A673 (cell line): ENCODE measurements around the gene C6orf15. TPM values are rescaled to one million over a fixed set of nuclear protein-coding genes. Genes with fewer than 3 reads are reported as not detected.

Source experiments
- BruUV-seq: library from RNA; stranded (reverse); fragments of 400-500 nt; replicated peaks from 2 replicates; lab custom pipeline; 2021; lab: Mats Ljungman, UMichigan
- CTCF ChIA-PET: fragments of 300-600 bp; sonication (Branson Sonifier 250); formaldehyde crosslinking; loops from one replicate; lab custom pipeline; 2022; ENCODE audit warnings: antibody characterized with exemption; lab: Charles Lee
- POLR2A ChIA-PET: fragments of 300-600 bp; sonication (Branson Sonifier 250); formaldehyde crosslinking; loops from one replicate; lab custom pipeline; 2022; ENCODE audit warnings: antibody characterized with exemption; ENCODE audit not compliant: low non-redundant PET; lab: Charles Lee
- DNase-seq: peaks from one replicate; pipeline ENCODE4 v3.0.0-alpha.2; 2015; ENCODE audit warnings: low spot score
- H3K27ac ChIP-seq: fragments of 200-600 bp; sonication (generic); 2 replicates; pipeline ENCODE4 v1.5.1; 2016; ENCODE audit warnings: mixed run types, low read depth, mild to moderate bottlenecking, mixed read lengths, antibody characterized with exemption, low read length; ENCODE audit not compliant: poor library complexity, severe bottlenecking
- H3K27me3 ChIP-seq: fragments of 200-600 bp; sonication (generic); replicated peaks from 2 replicates; pipeline ENCODE4 v1.6.1; 2017; ENCODE audit warnings: mixed run types, low read depth, mild to moderate bottlenecking, mixed read lengths, antibody characterized with exemption, low read length; ENCODE audit not compliant: insufficient read depth, poor library complexity
- H3K36me3 ChIP-seq: fragments of 200-600 bp; sonication (generic); 2 replicates; pipeline ENCODE4 v1.6.1; 2016; ENCODE audit warnings: mixed run types, mild to moderate bottlenecking, mixed read lengths, antibody characterized with exemption, low read length; ENCODE audit not compliant: insufficient read depth, poor library complexity, severe bottlenecking
- H3K4me1 ChIP-seq: fragments of 200-600 bp; sonication (generic); 2 replicates; pipeline ENCODE4 v1.6.1; 2017; ENCODE audit warnings: mixed run types, mild to moderate bottlenecking, mixed read lengths, antibody characterized with exemption, low read length; ENCODE audit not compliant: insufficient read depth, poor library complexity, severe bottlenecking
- H3K4me3 ChIP-seq: fragments of 200-600 bp; sonication (generic); 2 replicates; pipeline ENCODE4 v1.5.1; 2016; ENCODE audit warnings: low read depth, mixed run types, mild to moderate bottlenecking, mixed read lengths, low read length; ENCODE audit not compliant: poor library complexity, severe bottlenecking
- H3K9me3 ChIP-seq: fragments of 200-600 bp; sonication (generic); 2 replicates; pipeline ENCODE4 v1.6.1; 2016; ENCODE audit warnings: mixed run types, low read depth, mild to moderate bottlenecking, mixed read lengths, antibody characterized with exemption, low read length; ENCODE audit not compliant: poor library complexity, severe bottlenecking
- CTCF ChIP-seq: fragments of 300-800, 200-600 bp; sonication (generic); conservative IDR thresholded peaks from 2 replicates; pipeline ENCODE4 v1.5.1; 2017; ENCODE audit warnings: low read depth, mild to moderate bottlenecking, antibody characterized with exemption, low read length, moderate library complexity, mixed read lengths
- EZH2 ChIP-seq: fragments of 200-600 bp; sonication (generic); IDR thresholded peaks from 2 replicates; pipeline ENCODE4 v1.6.1; 2017; ENCODE audit warnings: borderline replicate concordance, low read depth, mild to moderate bottlenecking, mixed read lengths, antibody characterized with exemption, low read length; ENCODE audit not compliant: poor library complexity, severe bottlenecking
- intact Hi-C: fragments of 100-400 bp; cut with micrococcal nuclease; formaldehyde crosslinking; loops from one replicate; pipeline ENCODE4 v1.10.0; 2022; ENCODE audit not compliant: unreplicated experiment
- total RNA-seq: library from RNA; stranded (reverse); gene quantifications from 2 replicates; pipeline ENCODE4 v1.2.3, GENCODE V29; 2021

C6orf15 gene
- total RNA-seq, 1 experiment from 2014 or later, result not detected

- no peak for DNase-seq
- H3K27ac ChIP-seq, result no peak overlapping the region
- H3K4me3 ChIP-seq, result no peak overlapping the region
- H3K9me3 ChIP-seq, result no peaks in the 10 kb centered on the region
- H3K4me1 ChIP-seq, result peaks cover 9% of the 10 kb centered on the region
- H3K36me3 ChIP-seq, result no peaks in the 10 kb centered on the region
- TF ChIP-seq EZH2 (no peak), CTCF (no peak)
- intact Hi-C loops, result no loop called here
- POLR2A ChIA-PET, result no interaction called here
- BruUV-seq, result no TSS peak
- H3K27me3 ChIP-seq, result no peaks in the 10 kb centered on the region
- CTCF ChIA-PET, result no interaction called here
Observed at GRCh38 chr6:31121131-31121790, 8.9 kb upstream of the C6orf15 start.

- no TSS peak for BruUV-seq
Observed at GRCh38 chr6:31120151-31120915, 8.0 kb upstream of the C6orf15 start, which contains the start of gene CDSN. Gene CDSN (minus strand): TSS chr6:31120446. CDS start chr6:31120419, 27 bp downstream.

DNA sequence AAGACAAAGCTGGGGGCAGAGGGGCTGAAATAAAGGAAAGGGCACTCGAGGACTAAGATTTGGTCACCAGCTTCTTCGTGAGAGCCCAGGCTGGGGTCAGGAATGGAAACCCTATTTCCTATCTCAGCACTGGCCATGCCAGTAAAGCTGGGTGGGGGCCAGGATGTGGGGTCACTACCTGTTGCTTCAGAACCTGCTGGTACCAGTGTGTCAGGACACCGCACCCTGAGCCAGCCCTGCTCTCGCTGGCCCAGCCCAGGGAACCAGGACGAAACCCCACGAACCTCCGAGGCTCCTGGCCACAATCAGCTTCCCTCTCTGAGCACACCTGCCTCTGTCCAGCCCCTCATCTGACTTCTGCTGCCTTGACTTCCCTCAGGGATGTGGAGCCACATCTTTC lies 5.8 kb upstream of the C6orf15 start:
- H3K4me1 ChIP-seq, result peaks cover 6% of the 10 kb centered on the region
- no peak overlapping the region for H3K4me3 ChIP-seq
- H3K36me3 ChIP-seq, result no peaks in the 10 kb centered on the region
- CTCF ChIA-PET, result no interaction called here
- H3K27ac ChIP-seq, result no peak overlapping the region
- no TSS peak for BruUV-seq
- DNase-seq, result no peak
- no peaks in the 10 kb centered on the region for H3K27me3 ChIP-seq
- POLR2A ChIA-PET, result no interaction called here
- intact Hi-C loops, result no loop called here
- H3K9me3 ChIP-seq, result no peaks in the 10 kb centered on the region
- TF ChIP-seq EZH2 (no peak), CTCF (no peak)

More at GRCh38 chr6:31120151-31120915, 8.0 kb upstream of the C6orf15 start, which contains the start of gene CDSN:
- ChIA-PET CTCF (no interaction called here), POLR2A (no interaction called here)
- TF ChIP-seq CTCF (no peak), EZH2 (no peak)
- H3K27ac ChIP-seq, result no peak within 1 kb of the TSS
- intact Hi-C loops, result no loop called here
- H3K36me3 ChIP-seq, result no peaks in the 10 kb centered on the region
- DNase-seq, result no peak
- peaks cover 5% of the 10 kb centered on the region for H3K4me1 ChIP-seq
- H3K4me3 ChIP-seq, result no peak within 1 kb of the TSS
- H3K27me3 ChIP-seq, result no peaks in the 10 kb centered on the region
- no peaks in the 10 kb centered on the region for H3K9me3 ChIP-seq
